BJ (cell line): Measurements from ENCODE around the gene JMJD7. TPM values are rescaled to one million over a fixed set of nuclear protein-coding genes. Genes with fewer than 3 reads are reported as not detected.

ENCODE experiments used
- CTCF ChIA-PET: fragments of 350-600 bp; formaldehyde crosslinking; extraction: SDS; loops from one replicate; lab custom pipeline; 2021; ENCODE audit warnings: antibody characterized with exemption, inconsistent platforms; lab: Yijun Ruan, JAX
- POLR2A ChIA-PET: fragments of 300-600 bp; sonication (Branson Sonifier 250); formaldehyde crosslinking; extraction: SDS; loops from one replicate; lab custom pipeline; 2021; ENCODE audit warnings: antibody characterized with exemption; lab: Charles Lee
- DNase-seq: peaks from one replicate; pipeline ENCODE4 v3.0.0-alpha.2; 2011; ENCODE audit warnings: low read depth
- H3K27me3 ChIP-seq: 2 replicates; pipeline ENCODE4 v1.6.0; 2011; ENCODE audit warnings: low read length; ENCODE audit not compliant: control insufficient read depth, insufficient read depth
- H3K36me3 ChIP-seq: 2 replicates; pipeline ENCODE4 v1.5.1; 2011; ENCODE audit warnings: low read length; ENCODE audit not compliant: control insufficient read depth, insufficient read depth
- H3K4me3 ChIP-seq: 2 replicates; pipeline ENCODE4 v1.5.1; 2011; ENCODE audit warnings: low read depth, mild to moderate bottlenecking, control low read depth, low read length
- CTCF ChIP-seq: IDR thresholded peaks from 2 replicates; pipeline ENCODE4 v1.5.1; 2011; ENCODE audit warnings: low read depth, mild to moderate bottlenecking, control low read depth, inconsistent platforms, low read length, moderate library complexity; ENCODE audit not compliant: insufficient read depth
- polyA plus RNA-seq: library from polyadenylated mRNA; depleted of rRNA; stranded (reverse); fragments of >200 nt; gene quantifications from 2 replicates; pipeline ENCODE4 v1.2.3, GENCODE V29; 2011

The JMJD7 gene
- polyA plus RNA-seq, 1 experiment, result 3.4 TPM

- ChIA-PET CTCF (interaction anchor here (0.5 to 12.9 kb wide), 28 partner anchors 10 to 369 kb away, joined by 3 to 330 read pairs (median 4); partner anchors contain the start of gene MAPKBP1), POLR2A (no interaction called here)
- no peak overlapping the region for H3K4me3 ChIP-seq
- no peaks in the 10 kb centered on the region for H3K27me3 ChIP-seq
- TF ChIP-seq CTCF, result peak; percentile 95
- DNase-seq, result no peak
- H3K36me3 ChIP-seq, result peaks cover 20% of the 10 kb centered on the region
These were observed 16.3 kb upstream of the JMJD7 start for GRCh38 chr15:41811432-41812195.

GRCh38 chr15:41812820-41813375 lies 15.0 kb upstream of the JMJD7 start:
- no peak for TF ChIP-seq CTCF
- no peak for DNase-seq
- CTCF ChIA-PET, result interaction anchor here (0.9 to 12.9 kb wide), 15 partner anchors 8 to 347 kb away, joined by 3 to 330 read pairs (median 6); partner anchors contain the start of gene MAPKBP1
- Histone ChIP-seq H3K27me3 (no peaks in the 10 kb centered on the region), H3K4me3 (no peak overlapping the region), H3K36me3 (peaks cover 29% of the 10 kb centered on the region)
- POLR2A ChIA-PET, result no interaction called here

- no peak for DNase-seq
- CTCF ChIA-PET, result interaction anchor here (0.9 to 12.9 kb wide), 10 partner anchors 8 to 347 kb away, joined by 3 to 330 read pairs (median 4); partner anchors contain the start of gene MAPKBP1
- POLR2A ChIA-PET, result no interaction called here
These were observed 14.5 kb upstream of the JMJD7 start for GRCh38 chr15:41813426-41813825.

GRCh38 chr15:41814534-41814933 lies 13.4 kb upstream of the JMJD7 start:
- no peaks in the 10 kb centered on the region for H3K27me3 ChIP-seq
- peaks cover 41% of the 10 kb centered on the region for H3K36me3 ChIP-seq
- no peak overlapping the region for H3K4me3 ChIP-seq
- POLR2A ChIA-PET, result no interaction called here
- DNase-seq, result no peak
- CTCF ChIA-PET, result interaction anchor here (12.9 kb wide), 1 partner anchor 39 kb away, joined by 330 read pairs; the partner anchor contains the start of gene MAPKBP1
- no peak for TF ChIP-seq CTCF

More at GRCh38 chr15:41813426-41813825, 14.5 kb upstream of the JMJD7 start:
- Histone ChIP-seq H3K4me3 (no peak overlapping the region), H3K36me3 (peaks cover 34% of the 10 kb centered on the region), H3K27me3 (no peaks in the 10 kb centered on the region)
- TF ChIP-seq CTCF, result no peak

- DNase-seq, result no peak
- no peak overlapping the region for H3K4me3 ChIP-seq
- CTCF ChIA-PET, result interaction anchor here (1.2 to 3.7 kb wide), 2 partner anchors 43 to 213 kb away, joined by 3 to 19 read pairs; partner anchors contain the start of gene MAPKBP1
- no peak for TF ChIP-seq CTCF
- no peaks in the 10 kb centered on the region for H3K27me3 ChIP-seq
- H3K36me3 ChIP-seq, result peaks cover 52% of the 10 kb centered on the region
- POLR2A ChIA-PET, result no interaction called here
These were observed 11.1 kb upstream of the JMJD7 start for GRCh38 chr15:41816788-41817187.
